Measurements from ENCODE around the gene STK25. TPM values are rescaled to one million over a fixed set of nuclear protein-coding genes. Genes with fewer than 3 reads are reported as not detected.

Gene STK25
- total and polyA plus RNA-seq, 2 experiments from 2014 or later, result 125 to 304 TPM

DNA sequence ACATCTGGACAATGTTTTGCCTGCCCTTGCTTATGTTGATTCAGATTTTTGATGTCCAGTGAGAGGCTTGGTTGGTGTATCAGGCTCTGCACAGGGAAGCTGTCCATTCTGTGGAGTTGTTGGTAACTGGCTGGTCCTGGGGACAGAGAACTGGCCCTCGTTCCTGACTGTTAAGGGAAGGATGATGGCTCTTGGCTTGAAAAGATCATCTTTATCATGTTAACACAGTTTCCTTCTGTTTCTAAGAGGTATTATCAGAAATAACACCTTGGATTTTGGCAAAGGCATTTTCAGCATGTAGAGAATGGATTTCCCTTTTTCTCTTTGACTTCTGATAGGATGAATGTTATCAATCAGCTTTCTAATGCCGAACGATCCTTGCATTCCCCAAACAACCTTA is 19.3 kb downstream of the STK25 start (continued):
- TF ChIP-seq, protein P1, sequence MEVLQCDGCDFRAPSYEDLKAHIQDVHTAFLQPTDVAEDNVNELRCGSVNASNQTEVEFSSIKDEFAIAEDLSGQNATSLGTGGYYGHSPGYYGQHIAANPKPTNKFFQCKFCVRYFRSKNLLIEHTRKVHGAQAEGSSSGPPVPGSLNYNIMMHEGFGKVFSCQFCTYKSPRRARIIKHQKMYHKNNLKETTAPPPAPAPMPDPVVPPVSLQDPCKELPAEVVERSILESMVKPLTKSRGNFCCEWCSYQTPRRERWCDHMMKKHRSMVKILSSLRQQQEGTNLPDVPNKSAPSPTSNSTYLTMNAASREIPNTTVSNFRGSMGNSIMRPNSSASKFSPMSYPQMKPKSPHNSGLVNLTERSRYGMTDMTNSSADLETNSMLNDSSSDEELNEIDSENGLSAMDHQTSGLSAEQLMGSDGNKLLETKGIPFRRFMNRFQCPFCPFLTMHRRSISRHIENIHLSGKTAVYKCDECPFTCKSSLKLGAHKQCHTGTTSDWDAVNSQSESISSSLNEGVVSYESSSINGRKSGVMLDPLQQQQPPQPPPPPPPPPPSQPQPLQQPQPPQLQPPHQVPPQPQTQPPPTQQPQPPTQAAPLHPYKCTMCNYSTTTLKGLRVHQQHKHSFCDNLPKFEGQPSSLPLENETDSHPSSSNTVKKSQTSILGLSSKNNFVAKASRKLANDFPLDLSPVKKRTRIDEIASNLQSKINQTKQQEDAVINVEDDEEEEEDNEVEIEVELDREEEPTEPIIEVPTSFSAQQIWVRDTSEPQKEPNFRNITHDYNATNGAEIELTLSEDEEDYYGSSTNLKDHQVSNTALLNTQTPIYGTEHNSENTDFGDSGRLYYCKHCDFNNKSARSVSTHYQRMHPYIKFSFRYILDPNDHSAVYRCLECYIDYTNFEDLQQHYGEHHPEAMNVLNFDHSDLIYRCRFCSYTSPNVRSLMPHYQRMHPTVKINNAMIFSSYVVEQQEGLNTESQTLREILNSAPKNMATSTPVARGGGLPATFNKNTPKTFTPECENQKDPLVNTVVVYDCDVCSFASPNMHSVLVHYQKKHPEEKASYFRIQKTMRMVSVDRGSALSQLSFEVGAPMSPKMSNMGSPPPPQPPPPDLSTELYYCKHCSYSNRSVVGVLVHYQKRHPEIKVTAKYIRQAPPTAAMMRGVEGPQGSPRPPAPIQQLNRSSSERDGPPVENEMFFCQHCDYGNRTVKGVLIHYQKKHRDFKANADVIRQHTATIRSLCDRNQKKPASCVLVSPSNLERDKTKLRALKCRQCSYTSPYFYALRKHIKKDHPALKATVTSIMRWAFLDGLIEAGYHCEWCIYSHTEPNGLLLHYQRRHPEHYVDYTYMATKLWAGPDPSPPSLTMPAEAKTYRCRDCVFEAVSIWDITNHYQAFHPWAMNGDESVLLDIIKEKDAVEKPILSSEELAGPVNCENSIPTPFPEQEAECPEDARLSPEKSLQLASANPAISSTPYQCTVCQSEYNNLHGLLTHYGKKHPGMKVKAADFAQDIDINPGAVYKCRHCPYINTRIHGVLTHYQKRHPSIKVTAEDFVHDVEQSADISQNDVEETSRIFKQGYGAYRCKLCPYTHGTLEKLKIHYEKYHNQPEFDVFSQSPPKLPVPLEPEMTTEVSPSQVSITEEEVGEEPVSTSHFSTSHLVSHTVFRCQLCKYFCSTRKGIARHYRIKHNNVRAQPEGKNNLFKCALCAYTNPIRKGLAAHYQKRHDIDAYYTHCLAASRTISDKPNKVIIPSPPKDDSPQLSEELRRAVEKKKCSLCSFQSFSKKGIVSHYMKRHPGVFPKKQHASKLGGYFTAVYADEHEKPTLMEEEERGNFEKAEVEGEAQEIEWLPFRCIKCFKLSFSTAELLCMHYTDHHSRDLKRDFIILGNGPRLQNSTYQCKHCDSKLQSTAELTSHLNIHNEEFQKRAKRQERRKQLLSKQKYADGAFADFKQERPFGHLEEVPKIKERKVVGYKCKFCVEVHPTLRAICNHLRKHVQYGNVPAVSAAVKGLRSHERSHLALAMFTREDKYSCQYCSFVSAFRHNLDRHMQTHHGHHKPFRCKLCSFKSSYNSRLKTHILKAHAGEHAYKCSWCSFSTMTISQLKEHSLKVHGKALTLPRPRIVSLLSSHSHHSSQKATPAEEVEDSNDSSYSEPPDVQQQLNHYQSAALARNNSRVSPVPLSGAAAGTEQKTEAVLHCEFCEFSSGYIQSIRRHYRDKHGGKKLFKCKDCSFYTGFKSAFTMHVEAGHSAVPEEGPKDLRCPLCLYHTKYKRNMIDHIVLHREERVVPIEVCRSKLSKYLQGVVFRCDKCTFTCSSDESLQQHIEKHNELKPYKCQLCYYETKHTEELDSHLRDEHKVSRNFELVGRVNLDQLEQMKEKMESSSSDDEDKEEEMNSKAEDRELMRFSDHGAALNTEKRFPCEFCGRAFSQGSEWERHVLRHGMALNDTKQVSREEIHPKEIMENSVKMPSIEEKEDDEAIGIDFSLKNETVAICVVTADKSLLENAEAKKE (CRISPR knock-in tag; IDR thresholded peaks at IDR 0.05), result no peak
- no peak for TF ChIP-seq ZNF114 (CRISPR knock-in tag; IDR thresholded peaks at IDR 0.05)
- TF ChIP-seq JUNB (IDR thresholded peaks at IDR 0.05; ENCODE audit: unreplicated experiment), result no peak
- TF ChIP-seq POLR2AphosphoS5 (IDR thresholded peaks at IDR 0.05; ENCODE audit: low read depth), result no peak
- TF ChIP-seq EZH2phosphoT487 (IDR thresholded peaks at IDR 0.05; ENCODE audit: unreplicated experiment), result no peak
- TF ChIP-seq, protein P2, sequence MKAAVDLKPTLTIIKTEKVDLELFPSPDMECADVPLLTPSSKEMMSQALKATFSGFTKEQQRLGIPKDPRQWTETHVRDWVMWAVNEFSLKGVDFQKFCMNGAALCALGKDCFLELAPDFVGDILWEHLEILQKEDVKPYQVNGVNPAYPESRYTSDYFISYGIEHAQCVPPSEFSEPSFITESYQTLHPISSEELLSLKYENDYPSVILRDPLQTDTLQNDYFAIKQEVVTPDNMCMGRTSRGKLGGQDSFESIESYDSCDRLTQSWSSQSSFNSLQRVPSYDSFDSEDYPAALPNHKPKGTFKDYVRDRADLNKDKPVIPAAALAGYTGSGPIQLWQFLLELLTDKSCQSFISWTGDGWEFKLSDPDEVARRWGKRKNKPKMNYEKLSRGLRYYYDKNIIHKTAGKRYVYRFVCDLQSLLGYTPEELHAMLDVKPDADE (IDR thresholded peaks at IDR 0.05), result no peak
- TF ChIP-seq EZH2 (IDR thresholded peaks at IDR 0.05; ENCODE audit: low read depth, unreplicated experiment), result no peak
- TF ChIP-seq STAT1 (IDR thresholded peaks at IDR 0.05; ENCODE audit: unreplicated experiment), result no peak
- TF ChIP-seq NANOG (IDR thresholded peaks at IDR 0.05; ENCODE audit: borderline replicate concordance), result no peak
- no peak for TF ChIP-seq ZNF331 (CRISPR knock-in tag; IDR thresholded peaks at IDR 0.05; ENCODE audit: low read depth)
